IMR-90 (cell line): ENCODE data around the gene MSX1. TPM values are rescaled to one million over a fixed set of nuclear protein-coding genes. Genes with fewer than 3 reads are reported as not detected.
A peak's percentile ranks its signal among the peaks of the same experiment; 100 is the strongest.

Source experiments
- ATAC-seq: fragments of 200-7000 bp; cut with Tn5 transposase; 2 replicates; pipeline ENCODE4 v1.9.1; 2020; ENCODE audit warnings: low read depth, mild to moderate bottlenecking, moderate library complexity
- BruUV-seq: library from RNA; stranded (reverse); fragments of 400-500 nt; replicated peaks from 2 replicates; lab custom pipeline; 2021; lab: Mats Ljungman, UMichigan
- CTCF ChIA-PET: fragments of 300-600 bp; formaldehyde crosslinking; extraction: SDS; loops from one replicate; lab custom pipeline; 2021; ENCODE audit warnings: antibody characterized with exemption; lab: Yijun Ruan, JAX
- POLR2A ChIA-PET: fragments of 300-600 bp; sonication (Branson Sonifier 250); formaldehyde crosslinking; loops from one replicate; lab custom pipeline; 2022; ENCODE audit warnings: antibody characterized with exemption; ENCODE audit not compliant: unreplicated experiment; lab: Charles Lee
- DNase-seq: peaks from one replicate; pipeline ENCODE4 v3.0.0; 2013
- H2AFZ ChIP-seq: replicated peaks from 2 replicates; pipeline ENCODE3; 2013; ENCODE audit warnings: low read length, mild to moderate bottlenecking; ENCODE audit not compliant: poor library complexity
- H2AK5ac ChIP-seq: 2 replicates; pipeline ENCODE4 v1.6.1; 2013; ENCODE audit warnings: low read depth, low read length, inconsistent platforms
- H2AK9ac ChIP-seq: replicated peaks from 2 replicates; pipeline ENCODE3; 2013; ENCODE audit warnings: mild to moderate bottlenecking, low read depth, low read length, moderate library complexity; ENCODE audit not compliant: poor library complexity
- H2BK120ac ChIP-seq: 2 replicates; pipeline ENCODE4 v1.6.1; 2013; ENCODE audit warnings: low read depth, low read length, inconsistent platforms
- H2BK15ac ChIP-seq: 3 replicates; pipeline ENCODE4 v1.6.1; 2013; ENCODE audit warnings: low read depth, low read length, inconsistent platforms
- H2BK20ac ChIP-seq: 2 replicates; pipeline ENCODE4 v1.6.1; 2013; ENCODE audit warnings: low read depth, mild to moderate bottlenecking, inconsistent platforms, low read length, moderate library complexity
- H2BK5ac ChIP-seq: 2 replicates; pipeline ENCODE4 v1.6.1; 2013; ENCODE audit warnings: mild to moderate bottlenecking, low read depth, low read length, inconsistent platforms; ENCODE audit not compliant: poor library complexity, severe bottlenecking
- H3K14ac ChIP-seq: replicated peaks from 2 replicates; pipeline ENCODE4 v1.6.1; 2013; ENCODE audit warnings: low read depth, low read length, inconsistent platforms
- H3K18ac ChIP-seq: 2 replicates; pipeline ENCODE4 v1.6.1; 2013; ENCODE audit warnings: low read depth, low read length, control low read depth
- H3K23ac ChIP-seq: 2 replicates; pipeline ENCODE4 v1.6.1; 2013; ENCODE audit warnings: low read depth, low read length, inconsistent platforms
- H3K27ac ChIP-seq: 2 replicates; pipeline ENCODE4 v1.5.1; 2013; ENCODE audit warnings: mild to moderate bottlenecking, control low read depth, low read length; ENCODE audit not compliant: insufficient read depth
- H3K27me3 ChIP-seq: 2 replicates; pipeline ENCODE4 v1.6.1; 2013; ENCODE audit warnings: low read length; ENCODE audit not compliant: control insufficient read depth, insufficient read depth
- H3K36me3 ChIP-seq: 2 replicates; pipeline ENCODE4 v1.6.1; 2013; ENCODE audit warnings: low read length, mixed read lengths; ENCODE audit not compliant: control insufficient read depth, insufficient read depth
- H3K4ac ChIP-seq: 2 replicates; pipeline ENCODE4 v1.6.1; 2013; ENCODE audit warnings: low read depth, low read length, inconsistent platforms
- H3K4me1 ChIP-seq: 2 replicates; pipeline ENCODE4 v1.6.1; 2013; ENCODE audit warnings: low read length, mixed read lengths; ENCODE audit not compliant: control insufficient read depth, insufficient read depth
- H3K4me2 ChIP-seq: 2 replicates; pipeline ENCODE4 v1.6.1; 2013; ENCODE audit warnings: low read depth, mild to moderate bottlenecking, control low read depth, low read length, moderate library complexity
- H3K4me3 ChIP-seq: 2 replicates; pipeline ENCODE4 v1.5.1; 2013; ENCODE audit warnings: low read depth, mild to moderate bottlenecking, control low read depth, low read length, moderate library complexity; ENCODE audit not compliant: insufficient read depth
- H3K56ac ChIP-seq: 2 replicates; pipeline ENCODE4 v1.6.1; 2013; ENCODE audit warnings: low read length, inconsistent platforms; ENCODE audit not compliant: insufficient read depth; ENCODE audit errors: extremely low read depth
- H3K79me1 ChIP-seq, 2 experiments: 2 replicates each; pipeline ENCODE4 v1.6.1; 2013; ENCODE audit warnings: low read length in 2 of 2, inconsistent platforms in 1 of 2, low read depth in 1 of 2
- H3K9ac ChIP-seq: 2 replicates; pipeline ENCODE4 v1.6.1; 2013; ENCODE audit warnings: low read depth, low read length, control low read depth
- H3K9me1 ChIP-seq: 2 replicates; pipeline ENCODE4 v1.6.1; 2013; ENCODE audit warnings: low read length, inconsistent platforms; ENCODE audit not compliant: insufficient read depth
- H3K9me3 ChIP-seq: 2 replicates; pipeline ENCODE4 v1.6.1; 2013; ENCODE audit warnings: low read length; ENCODE audit not compliant: control insufficient read depth, insufficient read depth
- H4K20me1 ChIP-seq: 2 replicates; pipeline ENCODE4 v1.6.1; 2013; ENCODE audit warnings: low read length, inconsistent platforms; ENCODE audit not compliant: insufficient read depth
- H4K5ac ChIP-seq: 2 replicates; pipeline ENCODE4 v1.6.1; 2013; ENCODE audit warnings: mild to moderate bottlenecking, low read depth, low read length, control low read depth
- H4K8ac ChIP-seq, 2 experiments: 2 replicates each; pipeline ENCODE4 v1.6.1; 2013; ENCODE audit warnings: low read depth in 2 of 2, low read length in 2 of 2, control low read depth in 1 of 2, inconsistent platforms in 1 of 2
- H4K91ac ChIP-seq: 2 replicates; pipeline ENCODE4 v1.6.1; 2013; ENCODE audit warnings: low read depth, low read length, inconsistent platforms; ENCODE audit not compliant: insufficient read depth
- CTCF ChIP-seq: conservative IDR thresholded peaks from 2 replicates; pipeline ENCODE4 v1.5.1; 2012; ENCODE audit warnings: mild to moderate bottlenecking, low read depth, low read length, improper control_type of control experiment
- MXI1 ChIP-seq: IDR thresholded peaks from 2 replicates; pipeline ENCODE4 v1.6.1; 2012; ENCODE audit warnings: low read depth, mild to moderate bottlenecking, low read length, moderate library complexity, borderline replicate concordance
- WGBS, 2 experiments: methylation state at CpG; one replicate each; pipeline versions ENCODE4 v1.1.5 to v1.1.7; 2013; ENCODE audit warnings: missing lambda C conversion rate in 2 of 2; ENCODE audit not compliant: insufficient read length in 1 of 2; ENCODE audit errors: extremely low coverage in 2 of 2; 5-methylcytosine and 5-hydroxymethylcytosine counted together
- dilution Hi-C: fragments of 300-500 bp; cut with HindIII; formaldehyde crosslinking; loops from one replicate; pipeline ENCODE4 v1.14.3; 2018; ENCODE audit warnings: low sequenced_read_pairs; ENCODE audit not compliant: unreplicated experiment
- in situ Hi-C: fragments of 300-500 bp; cut with MboI; formaldehyde crosslinking; loops from 3 replicates; pipeline ENCODE4 v1.14.3; 2019; ENCODE audit warnings: low sequenced_read_pairs, inconsistent platforms, mixed read lengths
- intact Hi-C: fragments of 100-400 bp; cut with micrococcal nuclease; formaldehyde crosslinking; loops from 2 replicates; pipeline ENCODE4 v1.10.0; 2022
- polyA plus RNA-seq, 3 experiments: library from polyadenylated mRNA; depleted of rRNA; stranded (reverse); fragments of >200 nt; gene quantifications; 2 replicates each; pipeline ENCODE4 v1.2.3, GENCODE V29; 2012; ENCODE audit warnings: low replicate concordance in 1 of 3
- total RNA-seq: library from RNA; depleted of rRNA; stranded (reverse); fragments of >200 nt; gene quantifications from 2 replicates; pipeline ENCODE4 v1.2.3, GENCODE V29; 2012

Gene MSX1
- total and polyA plus RNA-seq, 2 of the 4 experiments (the other 2 are of a cell fraction) = 1.1 to 3.9 TPM

- no peaks in the 10 kb centered on the region for H3K9me1 ChIP-seq
- H2BK120ac ChIP-seq = no peak overlapping the region
- peak; percentile 12; the same call in 1 of the 2 replicates for TF ChIP-seq CTCF
- TF ChIP-seq MXI1 = no peak
- intact Hi-C loops = no loop called here
- no peak overlapping the region for H3K9ac ChIP-seq
- no peak overlapping the region for H3K56ac ChIP-seq
- in situ Hi-C loops = no loop called here
- no peak overlapping the region for H3K27ac ChIP-seq
- no peak overlapping the region for H4K5ac ChIP-seq
- no CpG with 5 or more reads among the region's 3 CpGs for WGBS, 2 experiments
- no peak overlapping the region for H3K23ac ChIP-seq
- no peak for DNase-seq
- no peak overlapping the region for H2AFZ ChIP-seq
- H3K4me3 ChIP-seq = no peak overlapping the region
- ChIA-PET CTCF (no interaction called here), POLR2A (no interaction called here)
- no peak overlapping the region for H4K91ac ChIP-seq
- H2AK9ac ChIP-seq = no peak overlapping the region
- H3K9me3 ChIP-seq = no peaks in the 10 kb centered on the region
- no peak overlapping the region for H3K4me2 ChIP-seq
- no peaks in the 10 kb centered on the region for H3K79me1 ChIP-seq
- H3K4me1 ChIP-seq = no peaks in the 10 kb centered on the region
- no peak overlapping the region for H2BK15ac ChIP-seq
- H3K36me3 ChIP-seq = no peaks in the 10 kb centered on the region
- no peak overlapping the region for H2BK20ac ChIP-seq
- ATAC-seq = no peak
- H3K27me3 ChIP-seq = peaks cover 7% of the 10 kb centered on the region; the same call in 1 of the 2 replicates
- dilution Hi-C loops = no loop called here
- no peak overlapping the region for H4K8ac ChIP-seq
- BruUV-seq = no TSS peak
- H2BK5ac ChIP-seq = no peak overlapping the region
- H4K20me1 ChIP-seq = no peaks in the 10 kb centered on the region
- H3K18ac ChIP-seq = no peak overlapping the region
- H2AK5ac ChIP-seq = no peak overlapping the region
- no peak overlapping the region for H3K14ac ChIP-seq
- no peak overlapping the region for H3K4ac ChIP-seq
These were observed 23.4 kb upstream of the MSX1 start for GRCh38 chr4:4836044-4836443.
